ENCODE measurements around the gene HIVEP3. TPM values are rescaled to one million over a fixed set of nuclear protein-coding genes. Genes with fewer than 3 reads are reported as not detected.

Gene HIVEP3
- total and polyA plus RNA-seq, 7 donors, result 0.70 to 3.4 (median 2.1) TPM

GRCh38 chr1:41529621-41530395 lies 388.9 kb downstream of the HIVEP3 start:
- no peaks in the 10 kb centered on the region for H3K9me3 ChIP-seq
- TF ChIP-seq, protein P1, sequence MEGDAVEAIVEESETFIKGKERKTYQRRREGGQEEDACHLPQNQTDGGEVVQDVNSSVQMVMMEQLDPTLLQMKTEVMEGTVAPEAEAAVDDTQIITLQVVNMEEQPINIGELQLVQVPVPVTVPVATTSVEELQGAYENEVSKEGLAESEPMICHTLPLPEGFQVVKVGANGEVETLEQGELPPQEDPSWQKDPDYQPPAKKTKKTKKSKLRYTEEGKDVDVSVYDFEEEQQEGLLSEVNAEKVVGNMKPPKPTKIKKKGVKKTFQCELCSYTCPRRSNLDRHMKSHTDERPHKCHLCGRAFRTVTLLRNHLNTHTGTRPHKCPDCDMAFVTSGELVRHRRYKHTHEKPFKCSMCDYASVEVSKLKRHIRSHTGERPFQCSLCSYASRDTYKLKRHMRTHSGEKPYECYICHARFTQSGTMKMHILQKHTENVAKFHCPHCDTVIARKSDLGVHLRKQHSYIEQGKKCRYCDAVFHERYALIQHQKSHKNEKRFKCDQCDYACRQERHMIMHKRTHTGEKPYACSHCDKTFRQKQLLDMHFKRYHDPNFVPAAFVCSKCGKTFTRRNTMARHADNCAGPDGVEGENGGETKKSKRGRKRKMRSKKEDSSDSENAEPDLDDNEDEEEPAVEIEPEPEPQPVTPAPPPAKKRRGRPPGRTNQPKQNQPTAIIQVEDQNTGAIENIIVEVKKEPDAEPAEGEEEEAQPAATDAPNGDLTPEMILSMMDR (IDR thresholded peaks at IDR 0.05), result no peak
- no peak overlapping the region for H3K4me3 ChIP-seq
- H3K36me3 ChIP-seq (ENCODE audit: insufficient read depth in 1 of 2, low read depth in 1 of 2), result no peaks in the 10 kb centered on the region
- no peak for DNase-seq
- no peak for ATAC-seq
- intact Hi-C loops (cut with DNase I), result no loop called here
- 89 to 95% (median 94%) methylated on average over 23 of the region's 23 CpGs for WGBS, 3 donors
- H3K27ac ChIP-seq, result no peak overlapping the region
- no peaks in the 10 kb centered on the region for H3K27me3 ChIP-seq (ENCODE audit: insufficient read depth in 3 of 3, low read length in 2 of 3)
- no peaks in the 10 kb centered on the region for H3K4me1 ChIP-seq

- no peak for ATAC-seq
- TF ChIP-seq, protein P1 (IDR thresholded peaks at IDR 0.05), result no peak
These were observed 389.8 kb downstream of the HIVEP3 start for GRCh38 chr1:41528726-41529605.

DNA sequence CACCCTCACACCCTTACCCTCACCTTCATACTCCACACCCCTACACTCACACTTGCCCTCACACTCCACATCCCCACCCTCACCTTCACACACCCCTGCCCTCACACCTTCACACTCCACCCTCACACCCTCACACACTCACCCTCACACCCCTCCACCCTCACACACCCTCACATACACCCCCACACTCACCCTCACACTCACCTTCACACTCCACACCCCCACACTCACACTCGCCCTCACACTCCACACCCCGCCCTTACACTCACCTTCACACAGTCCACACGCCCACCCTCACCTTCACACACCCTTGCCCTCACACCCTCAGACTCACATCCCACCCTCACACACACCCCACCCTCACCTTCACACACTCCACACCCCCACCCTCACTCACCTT lies 390.6 kb downstream of the HIVEP3 start:
- ATAC-seq (no peak), DNase-seq (no peak)
- TF ChIP-seq, protein P1 (IDR thresholded peaks at IDR 0.05), result no peak
- Histone ChIP-seq H3K4me1 (no peaks in the 10 kb centered on the region), H3K4me3 (no peak overlapping the region), H3K27ac (no peak overlapping the region), H3K9me3 (no peaks in the 10 kb centered on the region), H3K36me3 (ENCODE audit: insufficient read depth in 1 of 2, low read depth in 1 of 2) (no peaks in the 10 kb centered on the region), H3K27me3 (ENCODE audit: insufficient read depth in 3 of 3, low read length in 2 of 3) (no peaks in the 10 kb centered on the region)
- WGBS, 3 donors, result 79 to 98% (median 98%) methylated on average over 3 of the region's 3 CpGs
- intact Hi-C loops (cut with DNase I), result no loop called here

More at GRCh38 chr1:41528726-41529605, 389.8 kb downstream of the HIVEP3 start:
- DNase-seq, result no peak
- H3K4me3 ChIP-seq, result no peak overlapping the region
- H3K27me3 ChIP-seq (ENCODE audit: insufficient read depth in 3 of 3, low read length in 2 of 3), result no peaks in the 10 kb centered on the region
- H3K36me3 ChIP-seq (ENCODE audit: insufficient read depth in 1 of 2, low read depth in 1 of 2), result no peaks in the 10 kb centered on the region
- no peaks in the 10 kb centered on the region for H3K4me1 ChIP-seq
- 60 to 83% (median 81%) methylated on average over 7 of the region's 7 CpGs for WGBS, 3 donors
- intact Hi-C loops (cut with DNase I), result no loop called here
- H3K27ac ChIP-seq, result no peak overlapping the region
- no peaks in the 10 kb centered on the region for H3K9me3 ChIP-seq

GRCh38 chr1:41526956-41527561 lies 391.7 kb downstream of the HIVEP3 start:
- Histone ChIP-seq H3K4me3 (no peak overlapping the region), H3K9me3 (no peaks in the 10 kb centered on the region), H3K36me3 (ENCODE audit: insufficient read depth in 1 of 2, low read depth in 1 of 2) (no peaks in the 10 kb centered on the region), H3K4me1 (no peaks in the 10 kb centered on the region), H3K27ac (no peak overlapping the region), H3K27me3 (ENCODE audit: insufficient read depth in 3 of 3, low read length in 2 of 3) (no peaks in the 10 kb centered on the region)
- TF ChIP-seq, protein P1 (IDR thresholded peaks at IDR 0.05), result no peak
- intact Hi-C loops (cut with DNase I), result no loop called here
- WGBS, 3 donors, result 96 to 100% (median 98%) methylated on average over 4 of the region's 4 CpGs
- ATAC-seq, result no peak
- no peak for DNase-seq
